Trophoblast cell (in vitro differentiated cells and primary cell): Measurements from ENCODE around the gene THADA.
A peak's percentile ranks its signal among the peaks of the same experiment; 100 is the strongest.

ENCODE experiments used
- DNase-seq, 2 donors: peaks; one replicate each; pipeline ENCODE4 v3.0.0-alpha.2; 2016
- H2AFZ ChIP-seq: 2 replicates; pipeline ENCODE4 v1.6.1; 2013; ENCODE audit warnings: low read length, moderate library complexity, mild to moderate bottlenecking; ENCODE audit not compliant: insufficient read depth, poor library complexity
- H2AK5ac ChIP-seq: 2 replicates; pipeline ENCODE4 v1.6.1; 2013; ENCODE audit warnings: mild to moderate bottlenecking, low read length
- H2BK120ac ChIP-seq: 2 replicates; pipeline ENCODE4 v1.6.1; 2013; ENCODE audit warnings: low read length, mild to moderate bottlenecking, moderate library complexity; ENCODE audit not compliant: insufficient read depth, poor library complexity
- H2BK12ac ChIP-seq: 2 replicates; pipeline ENCODE4 v1.6.1; 2013; ENCODE audit warnings: mild to moderate bottlenecking, low read length, moderate library complexity
- H2BK5ac ChIP-seq: 2 replicates; pipeline ENCODE4 v1.6.1; 2013; ENCODE audit warnings: low read length, low read depth, moderate library complexity, mild to moderate bottlenecking; ENCODE audit not compliant: poor library complexity
- H3K14ac ChIP-seq: 2 replicates; pipeline ENCODE4 v1.6.1; 2013; ENCODE audit warnings: mild to moderate bottlenecking, low read length
- H3K18ac ChIP-seq: 2 replicates; pipeline ENCODE4 v1.6.1; 2013; ENCODE audit warnings: mild to moderate bottlenecking, low read length
- H3K23ac ChIP-seq: 2 replicates; pipeline ENCODE4 v1.6.1; 2013; ENCODE audit warnings: low read length
- H3K27ac ChIP-seq: 2 replicates; pipeline ENCODE4 v1.5.1; 2013; ENCODE audit warnings: low read depth, mild to moderate bottlenecking, inconsistent platforms, low read length, moderate library complexity
- H3K27me3 ChIP-seq: 2 replicates; pipeline ENCODE4 v1.6.1; 2013; ENCODE audit warnings: inconsistent platforms, mild to moderate bottlenecking, low read length, moderate library complexity; ENCODE audit not compliant: insufficient read depth
- H3K36me3 ChIP-seq, 2 experiments: 1 replicate in 1 of 2; 2 replicates in 1 of 2; pipeline ENCODE4 v1.6.1; 2013; ENCODE audit warnings: low read length in 2 of 2, mild to moderate bottlenecking in 2 of 2, moderate library complexity in 1 of 2; ENCODE audit not compliant: insufficient read depth in 2 of 2, control insufficient read depth in 1 of 2
- H3K4ac ChIP-seq: 2 replicates; pipeline ENCODE4 v1.6.1; 2013; ENCODE audit warnings: low read depth, mild to moderate bottlenecking, low read length, moderate library complexity
- H3K4me1 ChIP-seq, 2 experiments: 1 replicate in 1 of 2; 2 replicates in 1 of 2; pipeline ENCODE4 v1.6.1; 2013; ENCODE audit warnings: low read length in 2 of 2, mild to moderate bottlenecking in 2 of 2, moderate library complexity in 1 of 2; ENCODE audit not compliant: insufficient read depth in 2 of 2, control insufficient read depth in 1 of 2
- H3K4me2 ChIP-seq: 2 replicates; pipeline ENCODE4 v1.6.1; 2013; ENCODE audit warnings: inconsistent platforms, mild to moderate bottlenecking, low read length, moderate library complexity
- H3K4me3 ChIP-seq: 2 replicates; pipeline ENCODE4 v1.5.1; 2013; ENCODE audit warnings: mild to moderate bottlenecking, low read depth, low read length, inconsistent platforms
- H3K79me1 ChIP-seq: one replicate; pipeline ENCODE4 v1.6.1; 2013; ENCODE audit warnings: low read length
- H3K79me2 ChIP-seq: 2 replicates; pipeline ENCODE4 v1.6.1; 2013; ENCODE audit warnings: low read length, mild to moderate bottlenecking; ENCODE audit not compliant: control insufficient read depth, insufficient read depth, poor library complexity
- H3K9ac ChIP-seq: 2 replicates; pipeline ENCODE4 v1.6.1; 2013; ENCODE audit warnings: mild to moderate bottlenecking, low read length
- H3K9me3 ChIP-seq: 2 replicates; pipeline ENCODE4 v1.6.1; 2013; ENCODE audit warnings: low read depth, mild to moderate bottlenecking, control low read depth, inconsistent platforms, low read length; ENCODE audit not compliant: insufficient read depth
- H4K12ac ChIP-seq: 2 replicates; pipeline ENCODE4 v1.6.1; 2013; ENCODE audit warnings: low read depth, mild to moderate bottlenecking, low read length, moderate library complexity
- H4K8ac ChIP-seq: 2 replicates; pipeline ENCODE4 v1.6.1; 2013; ENCODE audit warnings: low read depth, mild to moderate bottlenecking, low read length, moderate library complexity
- H4K91ac ChIP-seq: one replicate; pipeline ENCODE4 v1.6.1; 2013; ENCODE audit warnings: low read depth, mild to moderate bottlenecking, low read length, moderate library complexity
- WGBS: extraction: QIAGEN DNeasy Blood & Tissue Kit; methylation state at CpG from one replicate; pipeline ENCODE4 v1.1.7; 2013; ENCODE audit warnings: missing lambda C conversion rate; ENCODE audit not compliant: insufficient read length, insufficient coverage; ENCODE audit errors: extremely low coverage; 5-methylcytosine and 5-hydroxymethylcytosine counted together

THADA gene

GRCh38 chr2:43215673-43216255 is 380.1 kb downstream of the THADA start:
- Histone ChIP-seq H3K27me3 (no peaks in the 10 kb centered on the region), H3K14ac (no peak overlapping the region), H3K79me2 (no peaks in the 10 kb centered on the region), H2AK5ac (no peak overlapping the region), H2BK120ac (no peak overlapping the region), H3K4ac (no peak overlapping the region), H3K23ac (no peak overlapping the region), H3K4me2 (no peak overlapping the region), H2BK5ac (no peak overlapping the region), H4K8ac (no peak overlapping the region), H3K4me1 (peaks cover 19 to 30% of the 10 kb centered on the region in 2 experiments), H4K91ac (no peak overlapping the region), H3K9me3 (peaks cover 2% of the 10 kb centered on the region), H3K27ac (no peak overlapping the region), H3K18ac (no peak overlapping the region), H3K79me1 (peaks cover 18% of the 10 kb centered on the region), H2AFZ (no peak overlapping the region), H2BK12ac (no peak overlapping the region), H3K36me3 (no peaks in the 10 kb centered on the region), H3K9ac (no peak overlapping the region), H3K4me3 (no peak overlapping the region), H4K12ac (no peak overlapping the region)
- no peak for DNase-seq
- no CpG with 5 or more reads among the region's 6 CpGs for WGBS

- H2BK120ac ChIP-seq: no peak overlapping the region
- peak overlapping the region; percentile 15 for H2BK12ac ChIP-seq
- peaks cover 14 to 16% of the 10 kb centered on the region in 2 experiments for H3K4me1 ChIP-seq
- H3K79me2 ChIP-seq: no peaks in the 10 kb centered on the region
- H3K18ac ChIP-seq: no peak overlapping the region
- no peak overlapping the region for H4K91ac ChIP-seq
- H2AFZ ChIP-seq: no peak overlapping the region
- no peak overlapping the region for H3K14ac ChIP-seq
- H3K79me1 ChIP-seq: peaks cover 9% of the 10 kb centered on the region
- no peak overlapping the region for H3K4me2 ChIP-seq
- H3K9ac ChIP-seq: no peak overlapping the region
- H4K8ac ChIP-seq: no peak overlapping the region
- no peak overlapping the region for H2BK5ac ChIP-seq
- no peak overlapping the region for H3K4ac ChIP-seq
- no peaks in the 10 kb centered on the region for H3K36me3 ChIP-seq
- H4K12ac ChIP-seq: no peak overlapping the region
- H3K23ac ChIP-seq: no peak overlapping the region
- no peak for DNase-seq
- peaks cover 2% of the 10 kb centered on the region for H3K9me3 ChIP-seq
- H3K27ac ChIP-seq: no peak overlapping the region
- WGBS: no CpG with 5 or more reads among the region's 5 CpGs
- H3K4me3 ChIP-seq: no peak overlapping the region
- H3K27me3 ChIP-seq: no peaks in the 10 kb centered on the region
- H2AK5ac ChIP-seq: no peak overlapping the region
Observed at GRCh38 chr2:43214253-43214652, 381.6 kb downstream of the THADA start.

- no peak overlapping the region for H3K23ac ChIP-seq
- no peaks in the 10 kb centered on the region for H3K79me2 ChIP-seq
- H3K14ac ChIP-seq: no peak overlapping the region
- H3K27ac ChIP-seq: no peak overlapping the region
- no peaks in the 10 kb centered on the region for H3K9me3 ChIP-seq
- H4K12ac ChIP-seq: no peak overlapping the region
- DNase-seq: peak in 1 of 2 donors; percentile 25
- H4K91ac ChIP-seq: no peak overlapping the region
- WGBS: no CpG with 5 or more reads among the region's 3 CpGs
- no peak overlapping the region for H2AK5ac ChIP-seq
- no peak overlapping the region for H2BK12ac ChIP-seq
- no peak overlapping the region for H2BK120ac ChIP-seq
- no peaks in the 10 kb centered on the region for H3K79me1 ChIP-seq
- H3K9ac ChIP-seq: peak overlapping the region; percentile 29
- peaks cover 5 to 7% of the 10 kb centered on the region in 2 experiments for H3K4me1 ChIP-seq
- H3K4me2 ChIP-seq: no peak overlapping the region
- H3K36me3 ChIP-seq: no peaks in the 10 kb centered on the region
- H3K4ac ChIP-seq: no peak overlapping the region
- no peak overlapping the region for H4K8ac ChIP-seq
- H2BK5ac ChIP-seq: no peak overlapping the region
- no peak overlapping the region for H3K4me3 ChIP-seq
- H3K27me3 ChIP-seq: no peaks in the 10 kb centered on the region
- H2AFZ ChIP-seq: no peak overlapping the region
- no peak overlapping the region for H3K18ac ChIP-seq
Observed at GRCh38 chr2:43212931-43213330, 382.9 kb downstream of the THADA start.

GRCh38 chr2:43212216-43212835 is 383.5 kb downstream of the THADA start:
- H3K79me1 ChIP-seq: no peaks in the 10 kb centered on the region
- H3K23ac ChIP-seq: no peak overlapping the region
- DNase-seq: no peak
- no peaks in the 10 kb centered on the region for H3K27me3 ChIP-seq
- no peak overlapping the region for H3K4me2 ChIP-seq
- H3K9ac ChIP-seq: peak overlapping the region; percentile 29
- no peak overlapping the region for H4K12ac ChIP-seq
- no peaks in the 10 kb centered on the region for H3K79me2 ChIP-seq
- no peak overlapping the region for H3K14ac ChIP-seq
- H3K36me3 ChIP-seq: no peaks in the 10 kb centered on the region
- H2BK5ac ChIP-seq: no peak overlapping the region
- no peak overlapping the region for H3K4ac ChIP-seq
- H2BK12ac ChIP-seq: no peak overlapping the region
- no peak overlapping the region for H3K4me3 ChIP-seq
- H2AFZ ChIP-seq: no peak overlapping the region
- WGBS: no CpG with 5 or more reads among the region's 11 CpGs
- no peaks in the 10 kb centered on the region for H3K9me3 ChIP-seq
- no peak overlapping the region for H4K91ac ChIP-seq
- H3K27ac ChIP-seq: no peak overlapping the region
- no peak overlapping the region for H3K18ac ChIP-seq
- H2AK5ac ChIP-seq: peak overlapping the region; percentile 15
- H2BK120ac ChIP-seq: no peak overlapping the region
- H4K8ac ChIP-seq: no peak overlapping the region
- H3K4me1 ChIP-seq: peaks cover 0 to under 1% of the 10 kb centered on the region in 2 experiments
